ENCODE measurements around the gene SMIM36.
"Not testable (repeated sequence)": the region's sequence is repeated elsewhere in the genome, so short reads cannot be mapped to it uniquely, and the experiment has no call there.

SMIM36 gene

DNA sequence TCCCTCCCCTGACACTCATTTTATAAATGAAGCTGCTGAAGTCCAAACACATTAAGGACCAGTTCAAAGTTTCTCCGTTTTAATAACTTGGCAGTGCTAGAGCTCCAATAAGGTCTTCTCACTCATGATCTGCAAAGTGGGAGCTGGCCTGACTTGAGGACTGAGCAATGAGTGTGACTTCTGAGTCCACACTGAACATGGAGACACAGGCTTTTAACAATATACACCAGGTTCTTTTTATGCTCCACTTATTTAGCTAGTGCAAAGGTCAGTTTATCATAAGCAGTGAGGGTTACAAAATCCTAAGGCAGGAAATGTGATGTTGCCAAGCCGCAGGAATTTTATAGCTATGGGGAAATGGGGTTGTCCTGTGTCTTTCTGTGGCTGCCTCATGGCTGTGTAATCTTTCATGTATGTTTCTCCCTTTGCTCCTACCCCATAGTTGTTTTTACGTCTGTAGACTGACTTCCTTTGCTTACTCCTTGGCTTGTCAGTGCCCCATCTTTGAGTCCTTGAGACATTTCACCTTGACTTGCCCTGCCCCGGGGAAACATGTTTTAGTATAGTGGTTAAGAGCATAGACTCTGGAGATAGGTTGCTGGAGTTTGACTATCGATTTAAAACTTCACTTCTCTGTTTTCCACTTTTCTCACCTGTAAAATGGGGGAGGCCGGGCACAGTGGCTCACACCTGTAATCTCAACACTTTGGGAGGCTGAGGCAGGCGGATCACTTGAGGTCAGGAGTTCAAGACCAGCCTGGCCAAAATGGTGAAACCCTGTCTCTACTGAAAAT lies 77.4 kb downstream of the SMIM36 start:
- DNase-seq (ENCODE audit: low read depth in 2 of 2), result no peak

DNA sequence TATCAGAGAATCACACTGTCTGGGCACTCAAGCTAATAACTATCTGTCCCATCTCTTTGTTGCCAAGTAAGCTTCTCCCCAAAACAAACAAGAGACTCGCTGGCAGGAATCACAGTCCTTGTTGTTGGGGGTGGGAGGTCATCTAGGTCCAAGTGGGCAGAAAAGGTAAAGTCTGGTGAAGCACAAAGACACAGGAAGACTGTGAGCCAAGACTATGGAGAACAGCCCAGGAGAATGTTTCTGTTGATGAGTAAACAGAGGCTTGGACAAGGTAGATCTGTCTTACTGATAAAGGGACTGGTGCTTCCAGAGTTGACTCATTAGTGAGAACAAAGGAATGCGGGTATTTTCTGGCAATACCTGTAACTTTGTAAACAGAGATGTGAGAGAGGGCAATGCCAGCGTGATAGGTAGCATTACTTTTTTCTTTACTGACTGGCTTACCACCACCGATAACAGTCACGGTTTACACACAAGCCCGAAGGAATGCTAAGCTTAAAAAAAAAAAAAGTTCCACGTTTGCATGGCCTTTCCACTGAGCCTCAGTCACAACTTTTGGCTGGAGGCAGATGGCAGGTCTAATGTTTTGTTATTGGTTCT lies 78.1 kb downstream of the SMIM36 start:
- DNase-seq (ENCODE audit: low read depth in 2 of 2), result no peak

DNA sequence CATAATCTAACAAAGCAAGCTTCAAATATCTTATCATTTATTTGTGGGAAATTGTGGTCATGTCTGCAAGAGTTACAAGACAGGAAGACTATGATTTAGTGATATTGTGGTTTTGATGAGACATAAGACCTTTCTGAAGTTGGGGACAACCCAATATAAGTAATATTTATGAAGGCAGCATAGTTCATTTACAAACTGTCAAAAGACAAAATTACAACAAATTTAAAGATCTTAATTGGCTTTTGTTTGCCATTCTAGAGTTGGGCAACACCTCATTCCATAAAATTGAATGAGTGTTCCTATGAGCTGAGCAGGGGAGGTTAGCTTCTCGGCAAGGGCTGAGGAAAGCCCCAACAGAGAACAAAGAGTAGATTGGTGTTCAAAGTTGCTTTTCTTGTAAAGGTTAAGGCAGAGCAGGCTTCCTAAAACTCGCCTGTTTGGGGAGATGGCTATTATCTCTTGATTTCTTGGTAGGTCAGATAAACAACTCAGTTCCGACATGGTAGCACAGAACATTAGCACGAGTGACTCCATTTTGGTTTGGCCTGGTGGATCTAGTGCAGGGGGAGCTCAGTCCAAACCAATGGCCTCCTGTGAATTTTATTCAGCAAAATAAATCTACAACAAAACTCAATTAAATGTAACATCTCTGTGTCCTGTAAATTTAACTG lies 78.8 kb downstream of the SMIM36 start:
- DNase-seq (ENCODE audit: low read depth in 2 of 2), result no peak

DNA sequence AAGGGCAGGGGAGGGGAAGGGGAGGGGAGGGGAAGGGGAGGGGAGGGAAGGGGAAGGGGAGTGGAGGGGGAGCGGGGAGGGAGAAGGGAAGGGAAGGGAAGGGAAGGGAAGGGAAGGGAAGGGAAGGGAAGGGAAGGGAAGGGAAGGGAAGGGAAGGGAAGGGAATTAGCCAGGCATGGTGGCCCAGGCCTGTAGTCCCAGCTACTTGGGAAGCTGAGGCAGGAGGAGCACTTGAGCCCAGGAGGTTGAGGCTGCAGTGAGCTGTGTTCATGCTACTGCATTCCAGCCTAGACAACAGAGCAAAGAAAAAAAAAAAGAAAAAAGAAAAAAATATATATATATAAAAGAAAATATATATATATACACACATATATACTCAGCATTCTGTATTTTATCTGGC lies 79.3 kb downstream of the SMIM36 start:
- not testable (repeated sequence) for DNase-seq (ENCODE audit: low read depth in 2 of 2)

DNA sequence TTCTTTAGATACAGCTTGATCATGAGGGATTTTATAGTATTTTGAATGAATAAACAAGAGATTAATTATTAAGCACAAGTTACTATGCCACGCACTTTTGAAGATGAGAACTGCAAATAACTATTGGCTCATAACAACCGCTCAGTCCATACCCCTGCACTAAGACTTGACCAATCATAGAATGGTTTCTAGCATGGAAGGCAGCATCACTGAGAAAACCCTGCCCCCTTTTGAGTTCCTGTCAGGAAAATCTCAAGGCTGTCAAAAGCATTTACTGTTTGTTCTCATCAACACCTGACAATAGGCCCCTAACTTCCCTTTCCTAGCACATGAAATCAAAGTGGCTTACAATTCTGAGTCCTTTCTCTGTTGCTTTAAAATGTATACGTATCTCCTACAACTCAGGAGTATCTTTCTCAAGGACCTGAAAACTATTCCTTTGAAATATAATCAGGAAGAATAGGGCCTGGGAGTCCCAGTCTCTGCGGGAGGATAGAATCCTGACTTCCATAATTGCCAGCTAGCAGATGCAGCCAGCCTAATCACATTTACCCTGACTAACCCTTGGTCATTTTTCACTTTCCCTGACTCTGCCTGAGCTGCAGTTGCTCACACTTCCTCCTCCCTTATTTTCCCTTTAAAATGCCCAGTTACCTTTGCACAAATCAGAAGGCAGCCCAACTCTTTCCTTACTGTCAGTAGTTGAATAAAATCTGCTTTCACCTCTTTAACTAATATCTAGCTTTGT lies 80.5 kb downstream of the SMIM36 start:
- no peak for DNase-seq (ENCODE audit: low read depth in 2 of 2)

DNA sequence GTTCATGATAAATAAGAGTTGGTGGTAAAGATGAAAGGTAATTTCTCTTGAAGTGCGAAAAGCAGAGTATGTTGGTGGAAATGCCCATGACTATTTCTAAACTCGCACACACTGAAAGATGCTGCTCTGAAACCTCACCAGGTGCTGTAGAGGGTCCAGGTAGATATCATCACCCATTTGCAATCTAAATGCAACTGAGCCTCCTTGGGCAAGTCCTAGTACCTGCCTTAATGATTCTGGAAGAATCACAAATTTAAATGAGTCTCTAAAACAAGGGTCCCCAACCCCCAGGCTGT lies 83.7 kb downstream of the SMIM36 start:
- no peak for DNase-seq (ENCODE audit: low read depth in 2 of 2)

DNA sequence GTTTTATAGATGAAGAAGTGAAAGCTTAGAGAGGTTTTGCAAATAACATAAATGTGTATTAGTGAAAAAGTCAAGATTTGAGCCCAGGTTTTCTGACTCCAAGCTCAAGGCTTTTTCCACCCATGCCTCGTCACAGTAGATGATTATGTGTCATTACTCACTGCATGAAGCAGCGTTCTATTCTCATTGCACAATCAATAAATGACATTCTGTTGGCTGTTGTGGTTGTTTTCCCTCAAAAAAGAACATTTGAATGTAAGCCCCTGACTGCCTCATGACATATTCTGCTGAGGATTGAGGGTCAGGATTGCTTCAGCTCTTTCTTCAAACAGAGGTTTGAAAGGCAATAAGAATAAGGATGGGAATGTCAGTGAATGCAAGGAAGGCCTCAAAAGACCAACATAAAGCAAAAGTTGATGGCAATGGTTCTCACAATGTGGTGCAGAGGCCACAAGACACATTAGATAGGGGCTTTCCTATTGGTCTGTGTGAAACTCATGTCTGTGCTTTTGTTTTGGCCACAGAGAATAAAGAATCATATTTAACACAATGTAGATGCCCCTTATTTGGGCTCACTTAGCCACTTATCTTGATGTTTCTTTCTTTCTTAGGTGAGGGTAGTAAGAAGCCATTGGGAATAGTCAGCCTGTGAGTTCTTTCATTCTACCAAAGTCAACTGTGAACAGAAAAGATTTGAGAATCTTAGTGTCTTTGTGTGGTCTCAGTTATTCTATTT lies 84.2 kb downstream of the SMIM36 start:
- no peak for DNase-seq (ENCODE audit: low read depth in 2 of 2)

DNA sequence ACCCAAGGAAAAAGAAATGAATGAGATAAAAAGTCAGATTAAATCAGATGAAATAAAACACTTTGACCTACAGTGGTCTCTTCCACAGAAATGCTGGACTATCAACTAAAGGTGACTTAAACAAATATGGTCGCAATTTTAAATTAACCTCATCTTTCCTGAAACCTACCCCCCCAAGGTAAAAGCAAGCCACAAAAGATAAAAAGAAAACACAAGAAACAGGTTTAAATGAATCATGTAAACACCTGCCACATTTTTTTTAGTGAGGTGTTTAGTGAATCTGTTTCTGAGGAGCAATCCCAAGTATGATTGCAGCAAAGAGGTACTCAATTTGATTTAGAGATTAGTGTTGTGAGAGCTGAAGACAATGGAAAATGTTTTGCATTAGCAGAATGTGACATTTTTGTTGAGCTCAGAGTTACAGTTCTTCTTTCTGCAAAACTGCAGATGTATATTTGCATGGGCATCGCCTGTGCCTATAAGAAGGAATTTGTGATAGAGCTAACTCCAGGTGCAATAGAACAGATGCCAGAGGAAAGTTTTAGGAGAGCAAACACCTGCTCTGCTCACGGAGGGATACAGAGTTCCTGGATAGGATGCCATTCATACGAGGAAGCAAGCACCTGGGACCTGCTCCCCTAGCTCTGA lies 86.2 kb downstream of the SMIM36 start:
- DNase-seq (ENCODE audit: low read depth in 2 of 2), result no peak

DNA sequence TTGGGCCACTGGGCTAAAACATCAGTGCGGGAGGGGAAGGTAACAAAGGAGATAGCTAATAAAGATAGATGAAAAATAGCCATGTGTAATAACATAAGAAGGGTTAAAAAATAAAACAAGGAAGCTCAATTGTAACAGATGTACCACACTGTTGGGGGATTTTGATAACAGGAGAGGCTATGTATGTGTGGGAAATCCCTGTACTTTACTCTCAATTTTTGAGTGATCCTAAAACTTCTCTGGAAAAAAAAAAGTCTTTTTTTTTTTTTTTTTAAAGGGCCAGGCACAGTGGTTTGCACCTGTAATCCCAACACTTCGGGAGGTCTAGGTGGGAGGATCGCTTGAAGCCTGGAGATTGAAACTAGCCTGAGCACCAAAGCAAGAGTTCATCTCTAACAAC lies 87.7 kb downstream of the SMIM36 start:
- no peak for DNase-seq (ENCODE audit: low read depth in 2 of 2)

DNA sequence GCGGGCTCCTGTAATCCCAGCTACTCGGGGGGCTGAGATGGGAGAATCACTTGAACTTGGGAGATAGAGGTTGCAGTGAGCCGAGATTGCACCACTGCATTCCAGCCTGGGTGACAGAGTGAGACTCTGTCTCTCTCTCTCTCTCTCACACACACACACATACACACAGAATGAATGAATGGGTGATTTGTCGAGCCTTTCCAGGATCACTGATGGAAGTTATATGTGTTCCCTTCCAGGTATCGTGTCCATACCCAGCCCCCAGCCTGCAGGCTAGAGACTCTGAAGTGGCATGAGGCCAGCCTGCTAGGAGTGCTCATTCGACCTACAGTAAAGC lies 88.5 kb downstream of the SMIM36 start:
- DNase-seq (ENCODE audit: low read depth in 2 of 2), result not testable (repeated sequence)

DNA sequence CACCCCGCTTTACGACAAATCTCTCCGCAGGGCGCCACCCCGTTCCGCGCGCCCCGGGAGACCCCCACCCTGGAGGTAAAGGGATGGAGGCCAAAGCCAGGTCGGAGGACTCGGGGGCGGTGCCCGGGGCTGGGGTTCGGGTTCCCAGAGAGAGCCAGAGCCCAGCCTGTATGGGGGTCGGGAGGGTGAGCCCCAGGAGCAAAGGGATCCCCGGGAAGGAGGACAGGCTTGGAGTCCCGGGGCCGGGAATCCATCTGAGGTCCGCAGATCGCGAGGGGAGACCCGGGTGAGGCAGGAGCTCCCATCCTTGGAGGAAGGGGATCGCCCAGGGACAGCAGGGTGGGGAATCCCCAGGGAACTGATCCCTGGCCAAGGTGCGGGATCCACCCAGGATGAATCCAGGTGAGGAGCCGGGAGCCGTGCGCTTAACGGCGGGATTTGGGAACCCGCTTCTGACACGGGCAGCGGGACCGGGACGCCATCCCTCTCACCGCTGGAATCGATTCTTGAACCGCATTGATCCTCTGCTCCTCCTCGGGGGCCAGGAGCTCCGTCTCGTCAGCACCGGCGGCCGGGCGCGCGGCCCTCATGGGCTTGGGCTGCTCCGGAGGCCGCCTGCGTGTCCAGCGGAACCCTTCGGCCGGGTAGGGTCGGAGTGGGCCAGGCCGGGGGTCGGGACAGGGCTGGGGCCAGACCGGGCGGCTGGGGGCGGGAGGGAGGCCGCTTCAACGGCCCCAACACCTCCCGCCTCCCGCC lies 89.9 kb downstream of the SMIM36 start, which contains the start of gene MMD:
Gene MMD (minus strand): TSS at position 657 of the 756 bp plus-strand sequence. CDS start 140 bp downstream, at position 517.
- DNase-seq (ENCODE audit: low read depth in 2 of 2), result peak in 1 of 2 donors; percentile 6

DNA sequence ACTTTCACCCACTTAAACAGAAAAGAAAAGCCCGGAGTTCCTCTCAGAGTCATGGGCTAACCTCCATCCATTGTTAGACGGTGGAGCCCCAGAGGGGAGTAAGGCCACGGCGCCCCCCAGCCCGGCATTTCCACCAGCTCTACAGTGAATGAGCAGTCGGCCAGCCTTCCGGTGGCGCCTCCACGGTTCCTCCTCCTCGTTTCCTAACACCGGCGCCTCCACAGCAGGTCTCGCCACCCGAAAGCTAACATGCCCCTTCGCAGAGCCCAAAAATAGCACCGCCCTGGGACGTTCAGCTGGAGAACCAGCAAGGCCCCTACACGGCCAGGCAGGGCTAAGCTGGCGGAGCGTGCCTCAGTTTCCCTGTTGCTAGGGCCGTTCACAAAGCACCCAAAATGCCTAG lies 90.5 kb downstream of the SMIM36 start:
- DNase-seq (ENCODE audit: low read depth in 2 of 2), result peak in 1 of 2 donors; percentile 29

DNA sequence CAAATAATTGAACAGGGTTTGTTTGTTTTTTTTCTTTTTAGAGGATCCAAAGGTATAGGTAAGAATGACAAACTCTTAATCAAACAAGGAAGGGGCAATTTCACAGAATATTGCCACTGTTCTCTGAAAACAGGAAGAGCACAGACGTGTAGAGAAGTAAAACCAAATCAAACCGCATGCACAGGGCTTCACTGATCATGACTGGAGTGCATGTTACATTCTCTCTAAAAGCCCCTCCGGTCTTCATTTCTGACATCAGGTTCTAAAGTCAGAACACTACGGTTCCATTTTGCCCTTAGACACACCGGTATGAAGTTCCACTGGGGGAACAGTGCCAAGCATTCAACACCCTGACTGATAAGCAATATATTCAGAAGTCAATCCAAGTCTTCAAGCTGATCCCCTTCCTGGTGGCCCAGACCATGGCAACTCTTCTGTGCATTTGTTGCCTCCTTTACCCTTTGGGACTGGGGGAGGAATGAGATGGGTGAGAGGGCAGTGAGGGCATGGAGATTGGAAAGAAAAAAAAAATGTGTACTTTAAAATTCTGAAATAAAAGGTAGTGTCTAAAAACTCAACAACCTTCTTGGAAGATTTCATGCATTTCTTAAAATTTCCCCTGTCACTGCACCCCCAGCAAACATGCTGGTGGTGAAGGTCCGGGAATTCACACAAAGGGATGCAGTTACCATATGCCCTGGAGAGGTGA lies 91.0 kb downstream of the SMIM36 start:
- no peak for DNase-seq (ENCODE audit: low read depth in 2 of 2)

DNA sequence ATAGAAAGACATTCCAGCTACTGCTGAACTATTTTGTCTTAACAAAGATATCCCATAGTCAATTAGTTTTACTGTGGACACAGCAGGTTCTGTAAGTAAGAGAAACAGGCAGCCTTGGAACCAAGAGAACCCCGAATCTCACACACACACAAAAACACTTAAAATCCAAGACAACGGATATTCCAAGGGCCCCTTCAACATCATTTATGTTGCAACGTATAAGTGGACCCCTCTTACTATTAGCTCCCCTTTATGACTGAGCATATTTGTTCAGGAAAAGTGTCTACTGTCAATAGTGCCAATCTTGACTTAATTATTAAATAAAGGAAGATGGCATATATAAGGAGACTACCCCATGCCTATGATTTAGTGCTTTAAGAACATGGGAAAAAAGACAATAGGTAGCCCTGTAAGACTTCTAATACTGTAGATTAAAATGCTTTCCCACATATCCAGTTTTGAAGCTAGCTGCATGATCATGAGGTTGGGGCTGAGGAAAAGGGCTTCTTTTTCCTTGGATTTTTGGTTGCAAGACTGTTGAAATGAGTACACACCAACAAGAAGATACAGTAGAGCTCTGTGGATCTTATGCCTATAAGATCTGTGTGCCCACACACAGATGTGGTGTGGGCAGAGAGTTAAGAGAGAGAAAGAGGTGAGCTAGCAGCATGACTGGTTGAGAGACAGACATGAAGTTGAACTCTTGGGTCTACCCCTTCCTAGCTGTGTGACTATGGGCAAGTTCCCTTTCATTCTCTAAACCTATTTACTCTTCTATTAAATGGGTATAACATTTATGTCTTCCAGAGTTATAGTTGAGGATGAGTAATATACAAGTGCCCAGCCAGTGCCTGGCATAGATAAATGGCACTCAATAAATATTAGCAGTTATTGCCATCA lies 92.6 kb downstream of the SMIM36 start:
- no peak for DNase-seq (ENCODE audit: low read depth in 2 of 2)

DNA sequence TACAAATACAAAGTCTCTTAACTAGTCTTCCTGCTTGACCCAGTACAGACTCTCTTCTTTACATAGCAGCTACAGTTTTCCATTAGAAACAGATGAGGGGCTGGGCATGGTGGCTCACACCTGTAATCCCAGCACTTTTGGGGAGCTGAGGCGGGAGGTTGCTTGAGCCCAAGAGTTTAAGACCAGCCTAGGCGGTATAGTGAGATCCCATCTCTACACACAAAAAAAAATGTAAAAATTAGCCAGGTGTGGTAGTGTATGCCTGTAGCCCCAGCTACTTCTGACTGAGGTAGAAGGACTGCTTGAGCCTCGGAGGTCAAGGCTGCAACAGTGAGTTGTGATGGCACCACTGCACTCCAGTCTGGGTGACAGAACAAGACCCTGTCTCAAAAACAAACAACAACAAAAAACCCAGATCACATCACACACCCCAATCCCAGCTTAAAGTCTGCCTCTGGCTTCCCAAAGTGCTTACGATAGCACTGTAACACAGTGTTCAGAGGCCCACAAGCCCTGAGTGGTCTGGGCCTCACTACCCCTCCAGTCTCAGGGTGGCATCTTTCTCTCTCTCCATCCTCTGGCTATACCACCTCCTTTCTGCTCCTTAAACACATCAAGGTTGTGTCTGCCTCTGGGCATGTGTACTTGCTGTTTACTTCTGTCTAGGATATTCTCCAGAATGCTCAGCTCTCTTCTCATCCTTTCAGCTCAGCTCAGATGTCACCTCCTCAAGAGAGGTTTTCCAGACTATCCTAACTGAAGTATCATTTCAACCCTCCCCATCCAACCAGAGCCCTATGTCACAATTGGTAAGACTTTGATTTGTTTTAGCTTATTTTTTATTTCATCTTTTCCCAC lies 93.6 kb downstream of the SMIM36 start:
- no peak for DNase-seq (ENCODE audit: low read depth in 2 of 2)

DNA sequence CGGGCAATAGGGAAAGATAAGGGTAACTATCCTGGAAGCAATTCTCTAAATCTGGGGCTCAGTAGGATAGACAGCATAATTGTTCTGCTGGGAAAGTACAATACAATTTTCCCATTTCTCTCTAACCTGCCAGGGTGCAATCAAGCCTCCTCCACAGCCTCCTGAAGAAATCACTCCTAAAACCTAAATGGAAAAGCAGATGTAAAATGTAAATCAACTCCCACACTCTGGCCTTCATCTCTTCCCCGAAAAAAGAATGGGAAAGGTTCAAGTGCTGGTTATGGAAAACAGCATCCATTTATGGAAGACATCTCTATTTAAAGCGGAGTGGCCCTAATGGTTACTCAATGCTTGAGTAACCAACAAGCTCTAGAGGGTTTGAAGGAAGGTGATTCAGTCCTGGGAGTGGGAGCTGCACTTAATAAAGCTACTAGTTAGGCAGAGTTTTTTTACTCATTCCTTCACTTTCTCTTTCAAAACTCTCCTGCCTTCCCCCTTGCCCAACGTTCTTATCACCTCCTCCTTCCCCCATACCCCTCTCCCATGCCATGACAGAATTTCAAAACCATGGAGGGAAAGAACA lies 94.7 kb downstream of the SMIM36 start:
- DNase-seq (ENCODE audit: low read depth in 2 of 2), result no peak

DNA sequence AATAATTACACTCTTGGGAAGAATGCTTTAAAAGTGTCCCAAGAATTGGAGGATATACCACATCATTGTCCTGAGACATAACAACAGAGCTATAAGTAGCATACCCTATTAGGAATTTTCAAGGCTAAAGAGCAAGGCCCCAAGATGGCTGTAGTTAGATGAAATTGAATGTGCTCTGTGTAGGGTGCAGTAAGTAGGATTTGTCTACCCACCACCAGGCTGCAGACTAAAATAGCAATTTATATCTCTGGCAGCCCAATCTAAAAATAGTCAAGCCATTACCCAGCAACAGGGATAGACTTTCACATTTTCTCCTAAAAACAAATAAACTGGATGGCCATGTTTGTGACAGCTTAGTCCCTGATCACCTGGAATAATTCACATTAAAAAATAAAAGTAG lies 95.3 kb downstream of the SMIM36 start:
- no peak for DNase-seq (ENCODE audit: low read depth in 2 of 2)

DNA sequence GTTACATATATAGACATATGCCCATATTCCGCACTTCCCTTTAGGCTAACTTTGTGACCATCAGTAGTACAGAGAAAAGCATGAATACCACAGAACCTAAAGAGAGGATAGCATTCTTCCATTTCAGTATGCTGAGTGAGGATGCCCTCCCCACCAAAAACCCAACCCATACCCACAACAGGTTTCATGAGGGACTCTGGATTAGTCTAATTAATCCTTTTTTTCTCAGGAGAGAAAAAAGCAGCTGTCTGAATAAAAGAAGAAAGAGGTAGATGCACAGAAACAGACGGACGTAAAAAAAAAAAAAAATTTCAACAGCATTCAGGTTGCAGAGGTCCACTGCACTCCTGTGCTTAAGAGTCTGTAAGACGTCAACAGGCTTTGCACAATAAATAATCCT lies 96.3 kb downstream of the SMIM36 start:
- DNase-seq (ENCODE audit: low read depth in 2 of 2), result no peak
